Astrocyte of the cerebellum (primary cell): ENCODE results near the gene GRIFIN.

Source experiments
- DNase-seq: peaks from one replicate; pipeline ENCODE4 v3.0.0-alpha.2; 2011; ENCODE audit warnings: low read depth
- H3K4me3 ChIP-seq: 2 replicates; pipeline ENCODE4 v1.5.1; 2011; ENCODE audit warnings: mild to moderate bottlenecking, low read depth, low read length, moderate library complexity
- CTCF ChIP-seq: IDR thresholded peaks from 2 replicates; pipeline ENCODE4 v1.5.1; 2012; ENCODE audit warnings: low read length, low read depth, moderate library complexity, mild to moderate bottlenecking; ENCODE audit errors: missing control alignments
- in situ Hi-C: cut with HindIII; loops from 2 replicates; pipeline ENCODE4 v1.10.0; 2017; ENCODE audit warnings: low sequenced_read_pairs

GRIFIN gene

GRCh38 chr7:2476298-2476697, at the start of gene GRIFIN:
Gene GRIFIN, minus strand, starts transcription at chr7:2476398. Its CDS starts 15 bp downstream, at chr7:2476383.
- DNase-seq: no peak
- no peak within 1 kb of the TSS for H3K4me3 ChIP-seq
- TF ChIP-seq CTCF: no peak
- in situ Hi-C loops: no loop called here

GRCh38 chr7:2524808-2525657, 48.8 kb upstream of the GRIFIN start:
- in situ Hi-C loops: no loop called here
- TF ChIP-seq CTCF: no peak
- no peak overlapping the region for H3K4me3 ChIP-seq
- DNase-seq: no peak

- no peak for DNase-seq
- in situ Hi-C loops: no loop called here
- no peak for TF ChIP-seq CTCF
- no peak overlapping the region for H3K4me3 ChIP-seq
Observed at GRCh38 chr7:2523941-2524807, 48.0 kb upstream of the GRIFIN start.

GRCh38 chr7:2523461-2523936, 47.3 kb upstream of the GRIFIN start:
- in situ Hi-C loops: no loop called here

GRCh38 chr7:2522780-2523433, 46.7 kb upstream of the GRIFIN start:
- no peak for TF ChIP-seq CTCF
- in situ Hi-C loops: no loop called here
- peak; percentile 38 for DNase-seq
- no peak overlapping the region for H3K4me3 ChIP-seq

More at GRCh38 chr7:2523461-2523936, 47.3 kb upstream of the GRIFIN start:
- H3K4me3 ChIP-seq: no peak overlapping the region
- TF ChIP-seq CTCF: no peak
- no peak for DNase-seq
